GM12875 (cell line): ENCODE results near the gene SVBP.

Experiments used
- H3K4me3 ChIP-seq: one replicate; pipeline ENCODE4 v1.5.1; 2011; ENCODE audit warnings: low read depth, low read length, control low read depth
- TF ChIP-seq, protein P1 (sequence below): IDR thresholded peaks from 2 replicates; pipeline ENCODE4 v1.5.1; 2011; ENCODE audit warnings: low read depth, mild to moderate bottlenecking, control low read depth, inconsistent platforms, low read length, moderate library complexity, borderline replicate concordance; ENCODE audit not compliant: insufficient read depth

The SVBP gene

DNA sequence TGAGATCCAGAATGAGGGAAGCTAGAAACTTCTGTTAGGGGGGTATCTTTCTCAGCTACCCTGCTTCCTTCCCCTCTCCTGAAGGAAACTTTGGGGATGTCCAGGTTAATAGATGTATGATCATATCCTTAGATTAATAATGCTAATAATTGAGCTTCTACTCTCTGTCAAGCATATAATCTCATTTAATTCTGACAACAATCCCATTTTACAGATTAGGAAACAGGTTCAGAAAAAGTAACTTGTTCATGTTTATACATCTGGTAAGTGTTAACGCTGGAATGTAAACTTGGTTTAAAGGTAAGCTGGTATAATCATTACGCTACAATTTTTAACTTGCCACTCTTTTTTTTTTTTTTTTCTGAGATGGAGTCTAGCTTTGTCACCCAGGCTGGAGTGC is 34.1 kb downstream of the SVBP start:
- no peak overlapping the region for H3K4me3 ChIP-seq
- TF ChIP-seq, protein P1, sequence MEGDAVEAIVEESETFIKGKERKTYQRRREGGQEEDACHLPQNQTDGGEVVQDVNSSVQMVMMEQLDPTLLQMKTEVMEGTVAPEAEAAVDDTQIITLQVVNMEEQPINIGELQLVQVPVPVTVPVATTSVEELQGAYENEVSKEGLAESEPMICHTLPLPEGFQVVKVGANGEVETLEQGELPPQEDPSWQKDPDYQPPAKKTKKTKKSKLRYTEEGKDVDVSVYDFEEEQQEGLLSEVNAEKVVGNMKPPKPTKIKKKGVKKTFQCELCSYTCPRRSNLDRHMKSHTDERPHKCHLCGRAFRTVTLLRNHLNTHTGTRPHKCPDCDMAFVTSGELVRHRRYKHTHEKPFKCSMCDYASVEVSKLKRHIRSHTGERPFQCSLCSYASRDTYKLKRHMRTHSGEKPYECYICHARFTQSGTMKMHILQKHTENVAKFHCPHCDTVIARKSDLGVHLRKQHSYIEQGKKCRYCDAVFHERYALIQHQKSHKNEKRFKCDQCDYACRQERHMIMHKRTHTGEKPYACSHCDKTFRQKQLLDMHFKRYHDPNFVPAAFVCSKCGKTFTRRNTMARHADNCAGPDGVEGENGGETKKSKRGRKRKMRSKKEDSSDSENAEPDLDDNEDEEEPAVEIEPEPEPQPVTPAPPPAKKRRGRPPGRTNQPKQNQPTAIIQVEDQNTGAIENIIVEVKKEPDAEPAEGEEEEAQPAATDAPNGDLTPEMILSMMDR: no peak

DNA sequence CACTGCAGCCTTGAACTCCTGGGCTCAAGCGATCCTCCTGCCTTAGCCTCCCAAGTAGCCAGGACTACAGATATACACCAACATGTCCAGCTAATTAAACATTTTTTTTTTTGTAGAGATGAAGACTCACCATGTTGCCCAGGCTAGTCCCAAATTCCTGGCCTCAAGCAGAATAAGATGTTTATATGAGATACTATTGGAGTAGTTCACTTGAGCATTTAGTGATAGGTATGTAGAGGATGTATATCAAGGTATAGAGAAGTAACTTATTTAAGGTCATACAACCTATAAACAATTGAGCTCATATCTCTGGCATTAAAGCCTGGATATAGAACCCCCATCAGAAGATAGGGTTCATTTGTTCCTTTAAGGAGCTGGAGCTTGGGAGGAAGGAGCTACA is 37.0 kb downstream of the SVBP start:
- H3K4me3 ChIP-seq: no peak overlapping the region
- TF ChIP-seq, protein P1: no peak

DNA sequence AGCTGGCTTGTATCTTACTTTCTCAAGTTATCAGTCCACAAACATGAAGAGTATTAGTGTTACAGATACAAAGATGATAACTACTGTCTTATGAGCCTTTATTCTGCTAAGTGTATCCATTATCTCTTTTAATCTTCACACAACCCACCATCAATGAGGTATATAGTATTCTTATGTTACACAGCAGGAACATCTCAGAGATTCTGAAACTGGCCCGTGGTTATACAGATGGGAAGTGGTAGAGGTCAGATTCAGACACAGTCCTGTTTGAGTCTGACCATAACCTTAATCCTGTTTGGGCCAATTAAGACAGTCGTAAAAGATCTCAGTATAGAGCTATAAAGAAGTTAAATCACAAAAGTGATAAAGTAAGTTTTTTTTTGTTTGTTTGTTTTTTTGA is 37.5 kb downstream of the SVBP start:
- TF ChIP-seq, protein P1: no peak
- no peak overlapping the region for H3K4me3 ChIP-seq

DNA sequence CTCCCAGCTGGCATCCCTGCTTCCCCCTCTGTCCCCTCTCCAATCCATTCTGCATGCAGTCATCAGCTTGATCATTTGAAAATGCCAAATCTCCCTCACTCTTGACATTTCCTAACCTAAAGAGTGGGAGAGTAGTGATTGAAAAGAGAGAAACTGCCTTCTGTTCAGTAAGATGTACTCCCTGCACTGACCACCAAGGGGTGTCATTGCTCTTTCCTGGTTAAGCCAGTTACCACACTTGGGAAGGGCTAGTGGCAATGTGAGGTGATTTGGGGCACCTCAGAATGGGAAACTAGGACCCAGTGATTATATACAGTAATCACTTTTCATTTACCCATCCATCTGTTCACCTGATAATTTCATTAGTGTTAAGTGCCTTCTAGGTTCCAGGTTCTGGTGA is 39.3 kb downstream of the SVBP start:
- no peak overlapping the region for H3K4me3 ChIP-seq
- TF ChIP-seq, protein P1: peak; percentile 63; the same call in 1 of the 2 replicates

DNA sequence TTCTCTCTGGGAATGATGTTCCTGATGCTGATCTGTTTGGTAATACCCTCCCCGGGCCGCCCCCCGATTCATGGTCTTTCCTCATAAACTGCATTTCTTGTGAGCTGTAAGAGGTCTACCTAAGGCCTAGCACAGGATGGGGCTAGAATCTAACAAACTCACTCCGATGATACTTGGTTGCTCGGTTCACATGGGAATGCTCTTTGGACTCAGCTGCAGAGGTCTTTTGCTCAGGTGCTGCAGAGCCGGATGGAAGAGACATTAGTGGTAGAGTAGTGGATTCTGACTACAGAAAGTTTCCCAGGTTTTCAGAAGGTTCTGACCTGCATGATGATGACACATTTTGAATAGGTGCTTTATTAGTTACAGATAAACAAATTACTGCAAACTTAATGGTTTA is 40.7 kb downstream of the SVBP start:
- TF ChIP-seq, protein P1: no peak
- no peak overlapping the region for H3K4me3 ChIP-seq

DNA sequence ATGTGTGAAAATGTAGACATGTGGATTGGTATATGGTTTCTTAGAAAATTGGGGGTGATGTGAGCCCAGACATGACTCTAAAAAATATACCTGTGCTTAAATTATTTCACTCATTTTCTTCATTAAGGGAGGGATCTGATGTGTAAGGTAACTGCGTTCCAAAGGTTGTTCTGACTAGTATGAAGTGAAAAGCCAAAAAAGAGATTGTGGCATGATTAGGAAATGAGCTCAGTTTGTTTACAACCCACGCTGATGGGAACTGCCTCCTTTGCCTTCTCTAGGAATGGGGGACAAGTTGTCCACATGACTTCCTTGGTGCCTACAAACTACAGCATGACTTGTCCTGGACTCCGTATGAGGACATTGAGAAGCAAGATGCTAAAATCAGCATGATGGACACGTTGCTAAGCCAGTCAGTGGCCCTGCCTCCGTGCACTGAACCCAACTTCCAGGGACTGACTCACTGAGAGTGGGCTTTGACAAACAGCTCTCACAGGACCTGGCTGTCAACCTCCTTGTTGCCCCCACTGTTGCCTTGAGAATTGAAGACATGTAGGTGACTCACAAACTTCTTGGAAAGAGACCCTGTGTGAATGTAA is 42.2 kb downstream of the SVBP start:
- TF ChIP-seq, protein P1: no peak
- H3K4me3 ChIP-seq: no peak overlapping the region

DNA sequence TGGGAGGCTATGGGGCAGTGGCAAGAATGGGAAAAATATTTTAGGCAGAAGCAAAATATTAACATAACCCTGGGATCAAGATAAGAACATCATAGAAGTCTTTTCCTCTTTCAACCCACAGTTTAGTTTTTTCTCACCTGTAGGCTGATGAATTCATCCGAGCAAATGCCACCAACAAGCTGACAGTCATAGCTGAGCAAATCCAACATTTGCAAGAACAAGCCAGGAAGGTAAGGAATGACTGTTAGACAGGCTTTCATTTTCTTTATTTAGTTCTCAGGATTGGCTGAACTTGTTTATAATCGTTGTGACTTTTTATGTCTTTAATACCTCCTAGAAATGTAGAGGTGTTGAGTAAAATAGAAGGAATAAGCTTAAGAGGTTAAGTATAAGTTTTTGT is 43.8 kb downstream of the SVBP start:
- TF ChIP-seq, protein P1: no peak
- no peak overlapping the region for H3K4me3 ChIP-seq
